ENCODE measurements around the gene NT5M. TPM values are rescaled to one million over a fixed set of nuclear protein-coding genes. Genes with fewer than 3 reads are reported as not detected.

The NT5M gene
- total RNA-seq, 1 experiment from 2014 or later = 10.2 TPM

- ChIA-PET RAD21 (ENCODE audit: low non-redundant PET in 1 of 2, low total read pairs in 2 of 2, uncharacterized antibody in 2 of 2, unreplicated experiment in 2 of 2) (no interaction called here), POLR2A (no interaction called here), CTCF (interaction anchor here (0.7 kb wide), 1 partner anchor 138 kb away, joined by 4 read pairs; no protein-coding TSS in a partner anchor)
- Histone ChIP-seq H3K79me2 (ENCODE audit: insufficient read depth, low read length) (no peaks in the 10 kb centered on the region), H3K27me3 (ENCODE audit: insufficient read depth, low read length) (no peaks in the 10 kb centered on the region), H2AFZ (ENCODE audit: low read depth, low read length, poor library complexity, severe bottlenecking) (no peak overlapping the region), H3K27ac (ENCODE audit: low read depth, low read length) (no peak overlapping the region), H3K4me1 (ENCODE audit: control insufficient read depth in 1 of 2, insufficient read depth in 2 of 2, low read length in 2 of 2) (peaks cover 0 to 4% of the 10 kb centered on the region in 2 experiments; a peak in 1 of 4 replicates), H3K4me3 (replicated peaks in 1 of 2; ENCODE audit: low read depth in 1 of 2, low read length in 2 of 2) (no peak overlapping the region), H4K20me1 (ENCODE audit: insufficient read depth) (no peaks in the 10 kb centered on the region), H3K4me2 (ENCODE audit: low read length) (no peak overlapping the region), H3K9me2 (ENCODE audit: insufficient read depth) (no peaks in the 10 kb centered on the region), H3K9me3 (ENCODE audit: control insufficient read depth in 1 of 2, insufficient read depth in 1 of 2, low read depth in 1 of 2, low read length in 2 of 2) (no peaks in the 10 kb centered on the region; a peak in 1 of 4 replicates), H3K36me3 (ENCODE audit: control insufficient read depth in 1 of 2, insufficient read depth in 2 of 2, low read length in 2 of 2) (no peaks in the 10 kb centered on the region), H3K9ac (ENCODE audit: low read length) (no peak overlapping the region)
- TF ChIP-seq CBX3 (IDR thresholded peaks at IDR 0.05; ENCODE audit: low read depth) (no peak), ELF1 (IDR thresholded peaks at IDR 0.05; ENCODE audit: borderline replicate concordance, low read depth) (no peak), ZFX (IDR thresholded peaks at IDR 0.05) (no peak), JUND (IDR thresholded peaks at IDR 0.05) (no peak), FOSL1 (IDR thresholded peaks at IDR 0.05; ENCODE audit: low read depth) (no peak), TCF7L2 (IDR thresholded peaks at IDR 0.05; ENCODE audit: borderline replicate concordance, extremely low read depth, insufficient read depth, insufficient read length) (no peak), ZNF274 (IDR thresholded peaks at IDR 0.05; ENCODE audit: low read depth, low read length) (no peak)
- TF ChIP-seq, protein P1, sequence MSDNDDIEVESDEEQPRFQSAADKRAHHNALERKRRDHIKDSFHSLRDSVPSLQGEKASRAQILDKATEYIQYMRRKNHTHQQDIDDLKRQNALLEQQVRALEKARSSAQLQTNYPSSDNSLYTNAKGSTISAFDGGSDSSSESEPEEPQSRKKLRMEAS (IDR thresholded peaks at IDR 0.05) = no peak
- ATAC-seq = no peak
- intact Hi-C loops (cut with micrococcal nuclease) = loop anchor here (10.0 kb wide), 2 partner anchors 506 to 676 kb away; partner anchors contain the start of genes ATPAF2 and GID4
- DNase-seq (ENCODE audit: low read depth, low spot score) = no peak
- BruUV-seq (replicated peaks) = no TSS peak
These were observed 55.7 kb downstream of the NT5M start for GRCh38 chr17:17358866-17359265.

- Histone ChIP-seq H3K27ac (ENCODE audit: low read depth, low read length) (no peak overlapping the region), H3K27me3 (ENCODE audit: insufficient read depth, low read length) (no peaks in the 10 kb centered on the region), H3K9me3 (ENCODE audit: control insufficient read depth in 1 of 2, insufficient read depth in 1 of 2, low read depth in 1 of 2, low read length in 2 of 2) (no peaks in the 10 kb centered on the region; a peak in 1 of 4 replicates), H3K9me2 (ENCODE audit: insufficient read depth) (no peaks in the 10 kb centered on the region), H3K4me2 (ENCODE audit: low read length) (no peak overlapping the region), H3K9ac (ENCODE audit: low read length) (no peak overlapping the region), H2AFZ (ENCODE audit: low read depth, low read length, poor library complexity, severe bottlenecking) (no peak overlapping the region), H3K4me1 (ENCODE audit: control insufficient read depth in 1 of 2, insufficient read depth in 2 of 2, low read length in 2 of 2) (peaks cover 0 to 4% of the 10 kb centered on the region in 2 experiments; a peak in 1 of 4 replicates), H3K79me2 (ENCODE audit: insufficient read depth, low read length) (no peaks in the 10 kb centered on the region), H3K4me3 (replicated peaks in 1 of 2; ENCODE audit: low read depth in 1 of 2, low read length in 2 of 2) (no peak overlapping the region), H4K20me1 (ENCODE audit: insufficient read depth) (no peaks in the 10 kb centered on the region), H3K36me3 (ENCODE audit: control insufficient read depth in 1 of 2, insufficient read depth in 2 of 2, low read length in 2 of 2) (no peaks in the 10 kb centered on the region)
- RAD21 ChIA-PET (ENCODE audit: low non-redundant PET in 1 of 2, low total read pairs in 2 of 2, uncharacterized antibody in 2 of 2, unreplicated experiment in 2 of 2) = interaction anchor here in 1 of 2 experiments (0.5 kb wide), 1 partner anchor 10 kb away, joined by 3 read pairs; no protein-coding TSS in a partner anchor
- no peak for DNase-seq (ENCODE audit: low read depth, low spot score)
- POLR2A ChIA-PET = no interaction called here
- BruUV-seq (replicated peaks) = no TSS peak
- intact Hi-C loops (cut with micrococcal nuclease) = loop anchor here (10.0 kb wide), 2 partner anchors 506 to 676 kb away; partner anchors contain the start of genes ATPAF2 and GID4
- CTCF ChIA-PET = interaction anchor here (0.7 kb wide), 1 partner anchor 138 kb away, joined by 4 read pairs; no protein-coding TSS in a partner anchor
- no peak for ATAC-seq
- TF ChIP-seq CBX3 (IDR thresholded peaks at IDR 0.05; ENCODE audit: low read depth) (no peak), SRF (IDR thresholded peaks at IDR 0.05; ENCODE audit: low read depth) (no peak), FOSL1 (IDR thresholded peaks at IDR 0.05; ENCODE audit: low read depth) (no peak), EZH2 (IDR thresholded peaks at IDR 0.05) (no peak), REST (IDR thresholded peaks at IDR 0.05; ENCODE audit: low read depth) (no peak), EZH2phosphoT487 (IDR thresholded peaks at IDR 0.05; ENCODE audit: borderline replicate concordance) (no peak), EGR1 (IDR thresholded peaks at IDR 0.05; ENCODE audit: low read depth) (no peak), SP1 (IDR thresholded peaks at IDR 0.05; ENCODE audit: low read depth) (no peak), ELF1 (IDR thresholded peaks at IDR 0.05; ENCODE audit: borderline replicate concordance, low read depth) (no peak), POLR2AphosphoS5 (IDR thresholded peaks at IDR 0.05; ENCODE audit: low read depth, low read length) (no peak)
- TF ChIP-seq, protein P2, sequence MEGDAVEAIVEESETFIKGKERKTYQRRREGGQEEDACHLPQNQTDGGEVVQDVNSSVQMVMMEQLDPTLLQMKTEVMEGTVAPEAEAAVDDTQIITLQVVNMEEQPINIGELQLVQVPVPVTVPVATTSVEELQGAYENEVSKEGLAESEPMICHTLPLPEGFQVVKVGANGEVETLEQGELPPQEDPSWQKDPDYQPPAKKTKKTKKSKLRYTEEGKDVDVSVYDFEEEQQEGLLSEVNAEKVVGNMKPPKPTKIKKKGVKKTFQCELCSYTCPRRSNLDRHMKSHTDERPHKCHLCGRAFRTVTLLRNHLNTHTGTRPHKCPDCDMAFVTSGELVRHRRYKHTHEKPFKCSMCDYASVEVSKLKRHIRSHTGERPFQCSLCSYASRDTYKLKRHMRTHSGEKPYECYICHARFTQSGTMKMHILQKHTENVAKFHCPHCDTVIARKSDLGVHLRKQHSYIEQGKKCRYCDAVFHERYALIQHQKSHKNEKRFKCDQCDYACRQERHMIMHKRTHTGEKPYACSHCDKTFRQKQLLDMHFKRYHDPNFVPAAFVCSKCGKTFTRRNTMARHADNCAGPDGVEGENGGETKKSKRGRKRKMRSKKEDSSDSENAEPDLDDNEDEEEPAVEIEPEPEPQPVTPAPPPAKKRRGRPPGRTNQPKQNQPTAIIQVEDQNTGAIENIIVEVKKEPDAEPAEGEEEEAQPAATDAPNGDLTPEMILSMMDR (IDR thresholded peaks at IDR 0.05 in 2 of 3, conservative IDR thresholded peaks at IDR 0.05 in 1 of 3; ENCODE audit: borderline replicate concordance in 1 of 3, insufficient read depth in 1 of 3, low read depth in 2 of 3, low read length in 2 of 3) = no peak
These were observed 56.1 kb downstream of the NT5M start for GRCh38 chr17:17359271-17359670.
